H54 (cell line): ENCODE results near the gene FAT1.

Experiments
- DNase-seq: peaks from one replicate; pipeline ENCODE4 v3.0.0; 2011; ENCODE audit warnings: low spot score, mixed read lengths; ENCODE audit not compliant: insufficient read length
- FAIRE-seq: peaks from 3 replicates; lab custom pipeline; 2011; peaks lifted over from hg19 to GRCh38; lab: Jason Lieb, UNC
- POLR2A ChIP-seq: IDR thresholded peaks from 2 replicates; pipeline ENCODE4 v1.6.1; 2011; ENCODE audit warnings: low read depth, mild to moderate bottlenecking, low read length

Gene FAT1

GRCh38 chr4:186541801-186542200 is 181.9 kb downstream of the FAT1 start:
- no peak for FAIRE-seq
- TF ChIP-seq POLR2A: no peak
- DNase-seq: no peak

- DNase-seq (no peak), FAIRE-seq (no peak)
- no peak for TF ChIP-seq POLR2A
Observed at GRCh38 chr4:186537843-186538521, 185.7 kb downstream of the FAT1 start.
